ENCODE measurements around the gene TM2D3. TPM values are rescaled to one million over a fixed set of nuclear protein-coding genes. Genes with fewer than 3 reads are reported as not detected.
A peak's percentile ranks its signal among the peaks of the same experiment; 100 is the strongest.
"Not testable (repeated sequence)": the region's sequence is repeated elsewhere in the genome, so short reads cannot be mapped to it uniquely, and the experiment has no call there.

TM2D3 gene
- polyA plus RNA-seq, 3 donors, result 64.4 to 74.1 (median 66.0) TPM

DNA sequence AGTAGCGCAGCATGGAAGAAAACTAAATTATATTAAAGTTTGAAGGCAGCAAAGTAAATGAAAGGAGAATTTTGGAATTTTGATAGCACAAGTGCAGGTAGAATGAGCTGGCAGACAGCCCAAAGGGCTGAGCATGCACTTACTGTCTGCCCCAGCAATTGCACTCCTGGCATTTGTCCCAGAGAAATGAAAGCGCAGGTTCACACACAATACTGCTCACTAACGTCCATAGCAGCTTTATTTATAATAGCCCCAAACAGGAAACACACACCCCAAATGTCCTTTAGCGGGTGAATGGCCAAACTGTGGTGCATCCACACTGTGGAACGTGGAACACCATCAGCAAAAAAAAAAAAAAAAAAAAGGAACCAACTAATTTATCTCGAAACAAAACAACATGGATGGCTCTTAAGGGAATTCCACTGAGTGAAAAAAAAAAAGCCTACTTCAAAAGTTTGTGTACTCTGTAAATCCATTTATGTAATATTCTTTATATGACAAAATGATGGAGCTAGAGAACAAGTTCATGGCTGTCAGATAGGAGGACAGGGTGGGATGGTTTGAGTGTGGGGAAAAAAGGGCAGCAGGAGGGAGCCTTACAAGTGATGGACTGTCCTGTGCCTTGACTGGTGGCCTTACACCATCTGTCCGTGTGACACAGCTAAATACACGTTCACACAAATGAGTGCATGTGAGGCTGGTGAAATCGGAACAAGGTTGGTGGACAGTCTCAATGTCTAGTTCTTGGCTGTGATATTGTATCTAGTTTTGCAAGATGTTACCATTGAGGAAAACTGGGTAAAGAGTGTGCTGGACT lies 6.0 kb upstream of the TM2D3 start:
- DNase-seq (ENCODE audit: low read depth in 3 of 3, low spot score in 2 of 3), result no peak

DNA sequence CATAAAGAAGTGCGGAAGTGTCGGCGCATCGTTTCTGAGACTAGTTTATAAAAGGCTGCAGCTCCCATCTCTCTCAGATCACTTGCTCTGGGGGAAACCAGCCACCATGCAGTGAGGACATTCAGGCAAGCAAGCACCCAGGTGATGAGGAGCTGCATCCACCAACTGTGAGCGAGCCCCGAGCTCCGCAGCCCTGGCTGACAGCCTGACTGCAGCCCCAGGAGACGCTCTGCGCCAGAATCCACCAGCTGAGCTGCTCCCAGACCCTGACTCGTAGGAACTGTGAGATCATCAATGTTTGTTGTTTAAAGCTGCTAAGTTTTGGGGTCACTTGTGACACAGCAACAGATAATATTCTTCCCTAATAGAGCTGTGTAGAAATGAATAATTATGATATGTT lies 5.0 kb upstream of the TM2D3 start:
- no peak for DNase-seq (ENCODE audit: low read depth in 3 of 3, low spot score in 2 of 3)

DNA sequence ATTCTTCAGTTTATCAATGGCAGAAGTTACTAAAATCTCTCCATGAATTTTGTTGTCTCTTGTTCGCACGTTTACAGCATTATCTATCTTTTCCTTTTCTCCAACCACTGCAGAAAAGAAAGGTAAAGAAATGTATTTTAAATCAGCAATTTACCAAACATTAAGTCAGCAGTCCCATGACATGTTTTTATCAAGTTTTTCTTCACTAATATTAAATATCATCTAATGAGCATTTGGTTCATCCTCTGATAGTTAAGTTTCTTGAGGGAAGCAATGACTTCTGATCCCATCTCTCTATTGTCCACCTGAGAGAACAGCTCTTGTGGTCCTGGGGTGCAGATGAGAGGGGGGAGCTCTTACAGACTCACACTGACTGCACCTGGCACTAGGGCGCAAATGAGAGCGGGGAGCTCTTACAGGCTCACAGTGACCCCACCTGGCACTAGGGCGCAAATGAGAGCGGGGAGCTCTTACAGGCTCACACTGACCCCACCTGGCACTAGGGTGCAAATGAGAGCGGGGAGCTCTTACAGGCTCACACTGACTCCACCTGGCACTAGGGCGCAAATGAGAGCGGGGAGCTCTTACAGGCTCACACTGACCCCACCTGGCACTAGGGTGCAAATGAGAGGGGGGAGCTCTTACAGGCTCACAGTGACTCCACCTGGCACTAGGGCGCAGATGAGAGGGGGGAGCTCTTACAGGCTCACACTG lies 2.6 kb upstream of the TM2D3 start:
- DNase-seq (ENCODE audit: low read depth in 3 of 3, low spot score in 2 of 3), result not testable (repeated sequence)

DNA sequence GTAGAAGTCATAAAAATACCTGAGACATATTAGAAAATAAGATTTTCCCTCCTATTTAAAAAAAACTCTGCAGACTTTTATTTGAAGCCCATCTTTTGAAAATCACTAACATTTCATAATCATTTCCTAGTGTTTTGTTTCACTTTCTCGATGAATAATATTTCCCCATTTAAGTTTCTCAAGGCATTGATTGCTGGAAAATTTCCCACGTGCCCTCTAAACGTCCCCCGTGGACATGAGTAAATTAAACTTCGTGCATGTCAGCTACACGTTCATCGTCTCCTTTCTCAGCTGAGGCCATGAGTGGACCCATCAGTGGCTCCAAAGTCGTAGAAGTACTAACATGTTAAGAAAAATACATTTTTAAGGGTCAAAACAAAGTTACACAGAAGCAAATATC lies 2.0 kb upstream of the TM2D3 start:
- DNase-seq (ENCODE audit: low read depth in 3 of 3, low spot score in 2 of 3), result no peak

DNA sequence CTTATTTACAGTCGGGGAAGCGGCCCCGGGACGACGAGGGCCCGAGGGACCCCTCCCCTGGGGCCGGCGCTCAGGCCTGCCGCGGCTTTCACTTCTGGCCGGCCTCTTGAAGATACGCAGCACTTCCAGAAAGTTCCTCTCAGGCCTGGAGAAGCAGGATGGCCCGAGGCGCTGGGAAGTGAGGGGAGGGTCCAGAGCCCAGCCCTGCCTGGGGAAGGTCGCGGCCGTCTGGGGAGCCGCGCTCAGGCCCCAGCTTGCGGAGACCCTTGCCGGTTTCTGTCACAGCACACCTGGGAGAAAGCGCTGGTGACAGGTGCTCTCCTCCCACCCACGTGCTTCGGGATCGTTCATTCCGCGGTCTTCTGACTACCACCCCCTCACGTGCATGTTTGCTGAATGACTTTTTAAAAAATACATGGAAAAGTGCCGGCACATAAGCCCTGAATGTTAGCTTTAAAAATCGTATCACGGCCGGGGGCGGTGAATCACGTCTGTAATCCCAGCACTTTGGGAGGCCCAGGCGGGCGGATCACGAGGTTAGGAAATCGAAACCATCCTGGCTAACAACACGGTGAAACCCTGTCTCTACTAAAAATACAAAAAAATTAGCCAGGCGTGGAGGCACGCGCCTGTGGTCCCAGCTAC lies 727 bp upstream of the TM2D3 start:
- DNase-seq (ENCODE audit: low read depth in 3 of 3, low spot score in 2 of 3), result no peak

DNA sequence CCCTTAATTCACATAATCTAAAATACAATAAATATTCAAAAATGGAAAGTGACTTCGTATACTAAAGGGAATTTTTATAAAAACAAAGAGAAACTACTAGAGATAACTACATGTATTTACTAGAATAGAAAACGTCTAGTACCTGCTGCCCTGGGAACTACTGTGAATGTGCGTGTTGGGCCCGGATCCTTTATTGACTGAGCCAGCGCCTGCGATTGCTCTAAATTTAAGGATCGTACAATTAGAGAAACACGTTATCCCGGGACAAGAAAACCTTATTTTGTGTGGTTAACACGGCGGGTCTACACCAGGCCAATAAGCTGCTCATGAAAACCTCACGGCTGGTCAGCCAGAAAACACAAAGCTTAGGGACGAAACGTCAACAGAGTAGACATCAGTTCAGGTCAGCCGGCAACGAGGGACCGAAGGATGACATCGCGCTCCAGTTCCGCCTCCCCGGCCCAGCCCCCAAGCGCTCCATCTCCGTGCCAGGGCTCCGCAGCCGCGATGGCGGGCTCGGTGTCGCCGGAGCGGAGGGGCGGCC lies 555 bp downstream of the TM2D3 start:
- no peak for DNase-seq (ENCODE audit: low read depth in 3 of 3, low spot score in 2 of 3)

DNA sequence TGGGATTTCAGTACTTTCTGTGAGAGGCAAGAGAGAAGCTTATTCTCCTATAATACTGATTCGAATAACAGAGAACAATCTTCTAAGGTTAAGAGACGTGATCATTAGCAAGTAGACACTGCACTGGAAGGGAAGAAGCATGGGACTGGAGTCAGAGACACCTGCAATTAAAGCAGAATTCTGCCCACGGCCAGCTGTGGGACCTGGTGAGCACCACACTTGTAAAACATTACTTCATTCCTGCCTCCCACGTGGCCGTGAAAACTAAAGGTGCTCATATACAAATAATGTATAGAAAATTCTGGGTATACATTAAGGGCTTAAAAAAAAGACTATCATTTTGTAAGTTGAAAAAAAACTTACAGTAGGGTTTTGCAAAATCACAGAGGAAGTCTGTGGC lies 2.0 kb downstream of the TM2D3 start:
- DNase-seq (ENCODE audit: low read depth in 3 of 3, low spot score in 2 of 3), result no peak

DNA sequence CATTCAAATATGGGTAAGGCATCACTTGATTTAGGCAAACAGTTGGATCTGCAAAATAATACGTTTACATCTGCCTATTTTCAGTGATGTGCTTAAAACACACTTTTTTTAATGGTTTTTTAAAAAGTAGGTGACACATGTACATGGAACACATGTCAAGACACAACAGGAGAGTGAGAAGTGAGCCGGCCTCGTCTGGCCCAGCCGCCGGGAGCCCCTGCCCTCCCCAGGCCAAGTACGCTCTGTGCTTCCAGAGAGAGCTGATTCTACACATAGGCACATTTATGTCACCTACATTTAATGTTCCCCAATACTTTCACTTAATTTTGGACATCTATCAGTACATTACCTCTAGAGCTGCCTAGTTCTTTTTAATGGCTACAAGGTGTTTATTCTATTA lies 3.8 kb downstream of the TM2D3 start:
- no peak for DNase-seq (ENCODE audit: low read depth in 3 of 3, low spot score in 2 of 3)

DNA sequence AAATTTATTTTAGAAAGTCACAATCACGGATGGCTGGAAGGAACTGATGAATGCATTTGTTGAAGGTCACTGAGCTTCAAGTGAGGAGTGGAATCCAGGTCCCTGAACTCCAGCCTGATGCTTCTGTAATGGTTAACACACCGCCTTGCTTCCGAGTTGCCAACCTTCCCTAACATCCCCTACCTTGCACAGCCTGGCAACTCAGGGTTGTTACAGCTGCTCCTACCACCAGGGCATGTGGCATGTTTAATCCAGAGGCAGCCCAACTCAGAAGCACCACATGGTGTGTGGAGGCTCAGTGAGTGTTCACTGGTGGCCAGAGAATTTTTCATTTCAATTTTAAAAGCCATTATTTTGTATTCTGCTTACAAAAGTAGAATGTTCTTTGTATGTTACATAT lies 4.9 kb downstream of the TM2D3 start:
- DNase-seq (ENCODE audit: low read depth in 3 of 3, low spot score in 2 of 3), result no peak

DNA sequence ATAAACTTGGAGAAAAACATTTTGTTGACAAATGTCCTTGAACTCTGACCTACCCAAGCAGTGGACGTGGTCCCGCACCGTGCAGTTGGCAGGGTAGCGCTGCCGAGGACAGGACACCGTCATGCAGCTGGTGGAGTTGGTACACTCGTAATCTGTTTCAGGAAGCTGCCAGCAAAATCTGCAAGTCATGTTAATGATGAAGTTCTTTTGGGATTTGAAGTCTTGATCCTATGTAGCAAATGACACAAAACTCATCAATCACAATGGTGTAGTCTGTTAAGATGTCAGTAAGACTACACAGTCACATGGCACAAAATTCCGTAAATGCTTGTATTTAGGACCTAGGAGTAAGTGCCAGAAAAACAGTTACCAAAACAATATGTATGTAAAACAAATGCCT lies 5.5 kb downstream of the TM2D3 start:
- no peak for DNase-seq (ENCODE audit: low read depth in 3 of 3, low spot score in 2 of 3)

DNA sequence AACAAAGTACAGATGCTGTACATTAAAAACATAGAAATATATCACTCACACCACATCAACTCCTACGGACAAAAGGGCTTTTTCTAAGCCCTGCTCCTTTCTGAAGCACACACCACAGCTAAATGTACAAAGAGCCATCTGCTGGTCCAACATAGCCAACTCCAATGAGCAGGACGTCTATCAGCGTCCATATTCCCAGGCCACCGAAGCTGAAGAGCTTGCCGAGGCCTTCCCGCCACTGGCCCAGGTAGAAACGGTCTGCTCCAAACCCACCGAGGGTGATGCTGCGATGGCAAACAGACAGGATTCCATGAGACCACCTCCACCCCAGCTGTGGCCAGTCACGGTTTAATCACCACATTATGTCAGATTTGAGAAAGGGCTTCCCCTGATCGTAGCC lies 9.8 kb downstream of the TM2D3 start:
- DNase-seq (ENCODE audit: low read depth in 3 of 3, low spot score in 2 of 3), result no peak

GRCh38 chr15:101641894-101642293 lies 10.3 kb downstream of the TM2D3 start:
- DNase-seq (ENCODE audit: low read depth in 3 of 3, low spot score in 2 of 3), result no peak

DNA sequence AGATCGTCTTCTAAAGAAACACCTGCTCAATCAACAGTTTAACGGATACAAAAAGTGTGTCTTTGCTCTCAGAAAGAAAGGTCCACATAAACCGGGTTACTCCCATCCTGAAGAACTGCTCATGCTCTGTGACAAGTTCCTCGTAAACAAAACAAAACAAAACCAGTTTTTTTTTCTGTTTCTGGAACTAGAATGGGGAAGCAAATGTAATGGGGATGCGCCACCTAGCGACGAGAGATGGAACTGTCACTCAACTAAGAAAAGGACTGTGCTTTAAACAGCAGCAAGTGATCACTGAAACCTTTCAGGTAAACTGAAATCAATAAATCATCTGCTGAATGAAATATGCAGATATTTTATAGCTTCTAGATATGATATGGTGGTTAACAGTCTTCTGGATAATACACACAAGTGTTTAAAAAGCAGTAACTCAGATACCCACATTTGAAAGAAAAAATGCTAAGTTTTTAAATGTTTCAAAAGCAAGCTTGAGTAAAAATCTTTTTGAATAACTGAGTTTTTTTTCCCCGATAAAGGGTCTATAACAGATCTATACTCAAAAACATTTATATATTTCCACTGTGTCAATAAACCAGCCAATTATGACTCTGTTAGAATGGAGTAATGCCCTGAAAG lies 10.9 kb downstream of the TM2D3 start:
- peak in 2 of 3 donors; percentile 65 to 83 for DNase-seq (ENCODE audit: low read depth in 3 of 3, low spot score in 2 of 3)

DNA sequence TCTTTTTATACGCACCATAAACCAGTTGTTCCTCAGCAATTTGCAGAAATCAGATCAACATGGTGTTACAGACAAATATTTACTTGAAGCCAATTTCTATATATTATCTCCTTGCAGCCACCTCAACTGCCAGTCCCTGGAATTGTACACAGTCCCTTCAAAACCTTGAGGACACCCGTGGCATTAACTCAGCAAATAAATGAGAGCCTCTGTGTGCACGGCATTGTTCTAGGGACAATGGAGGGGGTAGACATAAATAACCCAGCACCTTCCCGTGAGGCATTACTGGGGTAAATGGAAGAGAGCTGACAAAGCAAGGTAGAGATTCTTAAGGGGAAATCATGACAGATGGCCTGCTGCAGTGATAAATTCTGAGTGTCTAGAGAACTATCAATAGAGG lies 12.5 kb downstream of the TM2D3 start:
- DNase-seq (ENCODE audit: low read depth in 3 of 3, low spot score in 2 of 3), result no peak

GRCh38 chr15:101637919-101638318 lies 14.3 kb downstream of the TM2D3 start:
- DNase-seq (ENCODE audit: low read depth in 3 of 3, low spot score in 2 of 3), result no peak

- DNase-seq (ENCODE audit: low read depth in 3 of 3, low spot score in 2 of 3), result no peak
These were observed 14.7 kb downstream of the TM2D3 start for GRCh38 chr15:101637516-101637915.

DNA sequence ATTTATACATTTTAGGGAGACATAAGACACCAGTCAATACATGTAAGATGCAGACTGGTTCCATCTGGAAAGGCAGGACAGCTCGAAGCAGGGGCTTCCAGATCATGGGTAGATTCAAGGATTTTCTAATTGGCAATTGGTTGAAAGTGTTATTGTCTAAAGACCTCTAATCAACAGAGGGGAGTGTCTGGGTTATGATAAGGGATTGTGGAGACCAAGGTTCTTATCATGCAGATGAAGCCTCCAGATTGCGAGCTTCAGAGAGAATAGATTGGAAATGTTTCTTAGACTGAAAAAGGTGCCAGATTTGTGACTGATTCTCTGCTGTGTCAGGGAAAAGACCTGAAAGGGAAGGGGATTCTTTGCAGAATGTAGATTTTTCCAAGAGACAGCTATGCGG lies 15.1 kb downstream of the TM2D3 start:
- DNase-seq (ENCODE audit: low read depth in 3 of 3, low spot score in 2 of 3), result no peak

GRCh38 chr15:101635944-101636727 lies 16.0 kb downstream of the TM2D3 start:
- no peak for DNase-seq (ENCODE audit: low read depth in 3 of 3, low spot score in 2 of 3)

GRCh38 chr15:101633356-101633755 lies 18.8 kb downstream of the TM2D3 start:
- DNase-seq (ENCODE audit: low read depth in 3 of 3, low spot score in 2 of 3), result no peak

GRCh38 chr15:101626729-101627128 lies 25.5 kb downstream of the TM2D3 start:
- not testable (repeated sequence) for DNase-seq (ENCODE audit: low read depth in 3 of 3, low spot score in 2 of 3)

Data from right renal cortex interstitium (tissue), 3 donors.